HCT116 (cell line): ENCODE results near the gene DDX55. TPM values are rescaled to one million over a fixed set of nuclear protein-coding genes. Genes with fewer than 3 reads are reported as not detected.

Experiments used
- ATAC-seq: fragments of 200-7000 bp; cut with Tn5 transposase; 2 replicates; pipeline ENCODE4 v1.9.1; 2020; ENCODE audit warnings: mild to moderate bottlenecking, moderate library complexity
- BruUV-seq: library from RNA; stranded (reverse); fragments of 400-500 nt; replicated peaks from 2 replicates; lab custom pipeline; 2021; lab: Mats Ljungman, UMichigan
- CTCF ChIA-PET: fragments of 300-600 bp; sonication (Branson Sonifier 250); formaldehyde crosslinking; loops from one replicate; lab custom pipeline; 2021; ENCODE audit warnings: antibody characterized with exemption; lab: Charles Lee
- POLR2A ChIA-PET: fragments of 300-600, 350-600 bp; sonication (Branson Sonifier 250); formaldehyde crosslinking; loops from one replicate; lab custom pipeline; 2021; ENCODE audit warnings: antibody characterized with exemption; lab: Charles Lee
- RAD21 ChIA-PET, 2 experiments: fragments of 300-600 bp; sonication (Branson Sonifier 250); formaldehyde crosslinking; loops; one replicate each; lab custom pipeline; 2023; ENCODE audit warnings: low total read pairs in 2 of 2; ENCODE audit not compliant: uncharacterized antibody in 2 of 2, unreplicated experiment in 2 of 2, low non-redundant PET in 1 of 2; lab: Charles Lee
- DNase-seq: peaks from one replicate; pipeline ENCODE4 v3.0.0-alpha.2; 2010; ENCODE audit warnings: low read depth, low spot score
- H2AFZ ChIP-seq: fragments of 200-600 bp; shearing (Covaris generic), sonication (generic); 2 replicates; pipeline ENCODE4 v1.6.1; 2017; ENCODE audit warnings: low read depth, mixed run types, mixed read lengths, antibody characterized with exemption, low read length; ENCODE audit not compliant: poor library complexity, severe bottlenecking
- H3K27ac ChIP-seq: 2 replicates; pipeline ENCODE4 v1.5.1; 2012; ENCODE audit warnings: low read depth, low read length
- H3K27me3 ChIP-seq: fragments of 200-600 bp; sonication (generic); 2 replicates; pipeline ENCODE4 v1.6.1; 2016; ENCODE audit warnings: mixed run types, low read length, mixed read lengths; ENCODE audit not compliant: insufficient read depth
- H3K36me3 ChIP-seq, 2 experiments: fragments of 200-500 bp in 1 of 2; fragments of 200-600 bp in 1 of 2; sonication (Bioruptor generic) in 1 of 2; sonication (generic) in 1 of 2; 2 replicates each; pipeline versions ENCODE4 v1.5.1 to v1.6.1; 2014 to 2016; ENCODE audit warnings: low read length in 2 of 2, inconsistent platforms in 1 of 2, mixed read lengths in 1 of 2, mixed run types in 1 of 2; ENCODE audit not compliant: insufficient read depth in 2 of 2, control insufficient read depth in 1 of 2
- H3K4me1 ChIP-seq, 2 experiments: fragments of 200-600 bp in 1 of 2; sonication (generic) in 1 of 2; 2 replicates each; pipeline versions ENCODE4 v1.5.1 to v1.6.1; 2012 to 2017; ENCODE audit warnings: low read length in 2 of 2, inconsistent platforms in 1 of 2, mild to moderate bottlenecking in 1 of 2, mixed read lengths in 1 of 2, mixed run types in 1 of 2, moderate library complexity in 1 of 2; ENCODE audit not compliant: insufficient read depth in 2 of 2, control insufficient read depth in 1 of 2
- H3K4me2 ChIP-seq: fragments of 200-600 bp; sonication (generic); 2 replicates; pipeline ENCODE4 v1.6.1; 2017; ENCODE audit warnings: mixed run types, low read length, mixed read lengths
- H3K4me3 ChIP-seq, 2 experiments: fragments of 200-600 bp in 1 of 2; sonication (generic) in 1 of 2; replicated peaks in 1 of 2; 2 replicates each; pipeline ENCODE4 v1.5.1; 2011 to 2016; ENCODE audit warnings: low read length in 2 of 2, control low read depth in 1 of 2, low read depth in 1 of 2, mild to moderate bottlenecking in 1 of 2, mixed read lengths in 1 of 2, mixed run types in 1 of 2
- H3K79me2 ChIP-seq: fragments of 200-600 bp; sonication (generic); 2 replicates; pipeline ENCODE4 v1.6.1; 2017; ENCODE audit warnings: mild to moderate bottlenecking, mixed run types, low read length, moderate library complexity, mixed read lengths; ENCODE audit not compliant: insufficient read depth
- H3K9ac ChIP-seq: fragments of 200-600 bp; sonication (generic); 2 replicates; pipeline ENCODE4 v1.6.1; 2016; ENCODE audit warnings: low read length, mixed read lengths
- H3K9me2 ChIP-seq: fragments of 200-600 bp; sonication (generic), shearing (Covaris generic); 2 replicates; pipeline ENCODE4 v1.6.1; 2017; ENCODE audit warnings: mixed run types, mild to moderate bottlenecking, moderate library complexity; ENCODE audit not compliant: insufficient read depth
- H3K9me3 ChIP-seq, 2 experiments: fragments of 200-500 bp in 1 of 2; fragments of 200-600 bp in 1 of 2; sonication (Bioruptor generic) in 1 of 2; sonication (generic) in 1 of 2; 2 replicates each; pipeline ENCODE4 v1.6.1; 2014 to 2017; ENCODE audit warnings: low read length in 2 of 2, mixed read lengths in 2 of 2, inconsistent platforms in 1 of 2, low read depth in 1 of 2, mild to moderate bottlenecking in 1 of 2, mixed run types in 1 of 2, moderate library complexity in 1 of 2; ENCODE audit not compliant: control insufficient read depth in 1 of 2, insufficient read depth in 1 of 2
- H4K20me1 ChIP-seq: fragments of 200-600 bp; sonication (generic), shearing (Covaris generic); 2 replicates; pipeline ENCODE4 v1.6.1; 2017; ENCODE audit warnings: mixed run types, mild to moderate bottlenecking, moderate library complexity; ENCODE audit not compliant: insufficient read depth
- CBX3 ChIP-seq: IDR thresholded peaks from 2 replicates; pipeline ENCODE4 v1.6.1; 2012; ENCODE audit warnings: low read depth
- CEBPB ChIP-seq: IDR thresholded peaks from 2 replicates; pipeline ENCODE4 v1.6.1; 2012; ENCODE audit warnings: low read depth
- FOSL1 ChIP-seq: IDR thresholded peaks from 2 replicates; pipeline ENCODE4 v1.6.1; 2012; ENCODE audit warnings: low read depth
- POLR2AphosphoS5 ChIP-seq: IDR thresholded peaks from 2 replicates; pipeline ENCODE4 v1.6.1; 2011; ENCODE audit warnings: mild to moderate bottlenecking, low read depth, low read length, moderate library complexity
- SIN3A ChIP-seq: IDR thresholded peaks from 2 replicates; pipeline ENCODE4 v1.6.1; 2012; ENCODE audit warnings: low read depth
- SRF ChIP-seq: IDR thresholded peaks from 2 replicates; pipeline ENCODE4 v1.6.1; 2012; ENCODE audit warnings: low read depth
- TCF7L2 ChIP-seq: IDR thresholded peaks from 2 replicates; pipeline ENCODE4 v1.7.0; 2011; ENCODE audit warnings: borderline replicate concordance, inconsistent platforms; ENCODE audit not compliant: insufficient read depth, insufficient read length; ENCODE audit errors: extremely low read depth
- intact Hi-C: fragments of 100-400 bp; cut with micrococcal nuclease; formaldehyde crosslinking; loops from 2 replicates; pipeline ENCODE4 v1.10.0; 2022
- total RNA-seq: library from RNA; stranded (reverse); gene quantifications from one replicate; pipeline ENCODE4 v1.2.1, GENCODE V29; 2021; ENCODE audit not compliant: unreplicated experiment
- TF ChIP-seq, protein P1 (sequence below): IDR thresholded peaks from 2 replicates; pipeline ENCODE4 v1.6.1; 2012; ENCODE audit warnings: low read depth
- TF ChIP-seq, protein P2 (sequence below): IDR thresholded peaks from 2 replicates; pipeline ENCODE4 v1.6.1; 2012
- TF ChIP-seq, protein P3 (sequence below), 3 experiments: fragments of 200-600 bp in 1 of 3; sonication (generic) in 1 of 3; IDR thresholded peaks in 2 of 3; conservative IDR thresholded peaks in 1 of 3; 2 replicates each; pipeline ENCODE4 v1.5.1; 2012 to 2017; ENCODE audit warnings: low read depth in 2 of 3, low read length in 2 of 3, antibody characterized with exemption in 1 of 3, borderline replicate concordance in 1 of 3, control low read depth in 1 of 3, mild to moderate bottlenecking in 1 of 3, mixed read lengths in 1 of 3, mixed run types in 1 of 3, moderate library complexity in 1 of 3; ENCODE audit not compliant: insufficient read depth in 1 of 3

Gene DDX55
- total RNA-seq, 1 experiment from 2014 or later = 41.8 TPM

GRCh38 chr12:123621619-123622530, 20.0 kb downstream of the DDX55 start:
- ChIA-PET POLR2A (no interaction called here), RAD21 (no interaction called here), CTCF (no interaction called here)
- ATAC-seq = no peak
- TF ChIP-seq CEBPB = no peak
- TF ChIP-seq, protein P1, sequence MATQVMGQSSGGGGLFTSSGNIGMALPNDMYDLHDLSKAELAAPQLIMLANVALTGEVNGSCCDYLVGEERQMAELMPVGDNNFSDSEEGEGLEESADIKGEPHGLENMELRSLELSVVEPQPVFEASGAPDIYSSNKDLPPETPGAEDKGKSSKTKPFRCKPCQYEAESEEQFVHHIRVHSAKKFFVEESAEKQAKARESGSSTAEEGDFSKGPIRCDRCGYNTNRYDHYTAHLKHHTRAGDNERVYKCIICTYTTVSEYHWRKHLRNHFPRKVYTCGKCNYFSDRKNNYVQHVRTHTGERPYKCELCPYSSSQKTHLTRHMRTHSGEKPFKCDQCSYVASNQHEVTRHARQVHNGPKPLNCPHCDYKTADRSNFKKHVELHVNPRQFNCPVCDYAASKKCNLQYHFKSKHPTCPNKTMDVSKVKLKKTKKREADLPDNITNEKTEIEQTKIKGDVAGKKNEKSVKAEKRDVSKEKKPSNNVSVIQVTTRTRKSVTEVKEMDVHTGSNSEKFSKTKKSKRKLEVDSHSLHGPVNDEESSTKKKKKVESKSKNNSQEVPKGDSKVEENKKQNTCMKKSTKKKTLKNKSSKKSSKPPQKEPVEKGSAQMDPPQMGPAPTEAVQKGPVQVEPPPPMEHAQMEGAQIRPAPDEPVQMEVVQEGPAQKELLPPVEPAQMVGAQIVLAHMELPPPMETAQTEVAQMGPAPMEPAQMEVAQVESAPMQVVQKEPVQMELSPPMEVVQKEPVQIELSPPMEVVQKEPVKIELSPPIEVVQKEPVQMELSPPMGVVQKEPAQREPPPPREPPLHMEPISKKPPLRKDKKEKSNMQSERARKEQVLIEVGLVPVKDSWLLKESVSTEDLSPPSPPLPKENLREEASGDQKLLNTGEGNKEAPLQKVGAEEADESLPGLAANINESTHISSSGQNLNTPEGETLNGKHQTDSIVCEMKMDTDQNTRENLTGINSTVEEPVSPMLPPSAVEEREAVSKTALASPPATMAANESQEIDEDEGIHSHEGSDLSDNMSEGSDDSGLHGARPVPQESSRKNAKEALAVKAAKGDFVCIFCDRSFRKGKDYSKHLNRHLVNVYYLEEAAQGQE = no peak
- TF ChIP-seq FOSL1 = no peak
- TF ChIP-seq POLR2AphosphoS5 = no peak
- TF ChIP-seq, protein P2, sequence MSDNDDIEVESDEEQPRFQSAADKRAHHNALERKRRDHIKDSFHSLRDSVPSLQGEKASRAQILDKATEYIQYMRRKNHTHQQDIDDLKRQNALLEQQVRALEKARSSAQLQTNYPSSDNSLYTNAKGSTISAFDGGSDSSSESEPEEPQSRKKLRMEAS = no peak
- TF ChIP-seq SIN3A = no peak
- TF ChIP-seq, protein P3, sequence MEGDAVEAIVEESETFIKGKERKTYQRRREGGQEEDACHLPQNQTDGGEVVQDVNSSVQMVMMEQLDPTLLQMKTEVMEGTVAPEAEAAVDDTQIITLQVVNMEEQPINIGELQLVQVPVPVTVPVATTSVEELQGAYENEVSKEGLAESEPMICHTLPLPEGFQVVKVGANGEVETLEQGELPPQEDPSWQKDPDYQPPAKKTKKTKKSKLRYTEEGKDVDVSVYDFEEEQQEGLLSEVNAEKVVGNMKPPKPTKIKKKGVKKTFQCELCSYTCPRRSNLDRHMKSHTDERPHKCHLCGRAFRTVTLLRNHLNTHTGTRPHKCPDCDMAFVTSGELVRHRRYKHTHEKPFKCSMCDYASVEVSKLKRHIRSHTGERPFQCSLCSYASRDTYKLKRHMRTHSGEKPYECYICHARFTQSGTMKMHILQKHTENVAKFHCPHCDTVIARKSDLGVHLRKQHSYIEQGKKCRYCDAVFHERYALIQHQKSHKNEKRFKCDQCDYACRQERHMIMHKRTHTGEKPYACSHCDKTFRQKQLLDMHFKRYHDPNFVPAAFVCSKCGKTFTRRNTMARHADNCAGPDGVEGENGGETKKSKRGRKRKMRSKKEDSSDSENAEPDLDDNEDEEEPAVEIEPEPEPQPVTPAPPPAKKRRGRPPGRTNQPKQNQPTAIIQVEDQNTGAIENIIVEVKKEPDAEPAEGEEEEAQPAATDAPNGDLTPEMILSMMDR (IDR thresholded peaks at IDR 0.05 in 2 of 3, conservative IDR thresholded peaks at IDR 0.05 in 1 of 3; ENCODE audit: borderline replicate concordance in 1 of 3, insufficient read depth in 1 of 3, low read depth in 2 of 3, low read length in 2 of 3) = no peak
- TF ChIP-seq SRF = no peak
- TF ChIP-seq CBX3 = no peak
- no peak for TF ChIP-seq TCF7L2
- Histone ChIP-seq H3K27me3 (no peaks in the 10 kb centered on the region), H3K9me3 (no peaks in the 10 kb centered on the region), H4K20me1 (peaks cover 26% of the 10 kb centered on the region), H3K36me3 (peaks cover 48 to 55% of the 10 kb centered on the region in 2 experiments), H3K4me3 (no peak overlapping the region), H3K27ac (no peak overlapping the region), H2AFZ (no peak overlapping the region), H3K9ac (no peak overlapping the region), H3K9me2 (no peaks in the 10 kb centered on the region), H3K79me2 (peaks cover 19% of the 10 kb centered on the region), H3K4me1 (no peaks in the 10 kb centered on the region), H3K4me2 (no peak overlapping the region)
- DNase-seq = no peak
- intact Hi-C loops = no loop called here
- BruUV-seq = no TSS peak
